NCI-H187 (cell line): ENCODE measurements around the gene MIDN.

Experiments used
- DNase-seq, 2 experiments: peaks; one replicate each; lab custom pipeline; 2025; lab: John Stamatoyannopoulos, UW

MIDN gene

DNA sequence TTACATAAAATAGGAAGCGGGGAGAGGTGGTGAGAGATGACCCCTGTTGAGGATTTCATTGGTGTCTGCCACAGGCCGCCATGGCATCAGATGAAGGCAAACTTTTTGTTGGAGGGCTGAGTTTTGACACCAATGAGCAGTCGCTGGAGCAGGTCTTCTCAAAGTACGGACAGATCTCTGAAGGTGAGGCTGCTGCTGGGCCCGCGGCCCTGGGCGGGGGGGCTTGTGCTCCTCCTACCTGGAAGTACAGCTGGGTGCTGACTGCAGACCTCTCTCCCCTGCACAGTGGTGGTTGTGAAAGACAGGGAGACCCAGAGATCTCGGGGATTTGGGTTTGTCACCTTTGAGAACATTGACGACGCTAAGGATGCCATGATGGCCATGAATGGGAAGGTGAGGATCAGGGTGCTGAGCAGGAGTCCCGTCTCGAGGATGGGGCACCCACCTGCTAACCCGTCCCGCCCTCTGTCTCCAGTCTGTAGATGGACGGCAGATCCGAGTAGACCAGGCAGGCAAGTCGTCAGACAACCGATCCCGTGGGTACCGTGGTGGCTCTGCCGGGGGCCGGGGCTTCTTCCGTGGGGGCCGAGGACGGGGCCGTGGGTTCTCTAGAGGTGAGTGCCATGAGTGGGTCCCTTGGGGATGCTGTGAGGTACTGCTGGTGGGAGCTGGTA lies 22.6 kb downstream of the MIDN start:
- no peak for DNase-seq

DNA sequence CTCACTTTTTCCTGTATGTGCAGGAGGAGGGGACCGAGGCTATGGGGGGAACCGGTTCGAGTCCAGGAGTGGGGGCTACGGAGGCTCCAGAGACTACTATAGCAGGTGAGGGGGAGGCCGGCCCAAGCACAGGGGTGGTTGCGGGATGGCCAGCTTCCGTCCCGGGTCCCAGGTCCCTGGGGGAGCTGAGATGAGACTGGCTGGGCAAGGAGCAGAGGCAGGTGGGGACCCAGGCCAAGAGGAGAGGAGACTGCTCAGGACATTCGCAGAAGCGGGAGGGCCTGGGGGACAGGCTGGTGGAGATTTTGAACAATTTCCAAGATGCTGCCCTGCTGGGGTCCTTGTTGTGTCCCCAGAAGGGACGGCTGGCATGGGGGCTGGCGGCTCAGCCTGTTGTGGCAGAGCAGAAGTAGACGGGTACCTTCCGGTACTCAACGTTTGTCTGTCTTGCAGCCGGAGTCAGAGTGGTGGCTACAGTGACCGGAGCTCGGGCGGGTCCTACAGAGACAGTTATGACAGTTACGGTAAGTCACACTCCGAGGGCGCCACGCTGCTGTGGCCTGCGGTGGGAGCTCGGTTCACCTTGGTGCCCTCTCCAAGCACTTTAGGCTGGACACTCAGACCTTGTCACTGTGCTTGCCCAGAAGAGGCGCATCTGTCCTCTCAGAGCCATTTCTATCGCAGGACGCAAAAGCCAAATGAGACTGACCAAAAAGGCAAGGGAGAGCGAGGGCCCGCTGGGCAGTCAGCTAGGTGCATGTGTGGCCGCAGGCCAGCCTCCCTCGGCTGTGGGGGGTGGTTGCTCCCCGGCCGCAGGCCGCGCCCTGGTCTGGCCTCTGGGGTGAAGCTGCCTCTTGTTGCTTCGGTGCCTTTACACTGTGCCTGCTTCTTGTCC lies 23.4 kb downstream of the MIDN start:
- no peak for DNase-seq

DNA sequence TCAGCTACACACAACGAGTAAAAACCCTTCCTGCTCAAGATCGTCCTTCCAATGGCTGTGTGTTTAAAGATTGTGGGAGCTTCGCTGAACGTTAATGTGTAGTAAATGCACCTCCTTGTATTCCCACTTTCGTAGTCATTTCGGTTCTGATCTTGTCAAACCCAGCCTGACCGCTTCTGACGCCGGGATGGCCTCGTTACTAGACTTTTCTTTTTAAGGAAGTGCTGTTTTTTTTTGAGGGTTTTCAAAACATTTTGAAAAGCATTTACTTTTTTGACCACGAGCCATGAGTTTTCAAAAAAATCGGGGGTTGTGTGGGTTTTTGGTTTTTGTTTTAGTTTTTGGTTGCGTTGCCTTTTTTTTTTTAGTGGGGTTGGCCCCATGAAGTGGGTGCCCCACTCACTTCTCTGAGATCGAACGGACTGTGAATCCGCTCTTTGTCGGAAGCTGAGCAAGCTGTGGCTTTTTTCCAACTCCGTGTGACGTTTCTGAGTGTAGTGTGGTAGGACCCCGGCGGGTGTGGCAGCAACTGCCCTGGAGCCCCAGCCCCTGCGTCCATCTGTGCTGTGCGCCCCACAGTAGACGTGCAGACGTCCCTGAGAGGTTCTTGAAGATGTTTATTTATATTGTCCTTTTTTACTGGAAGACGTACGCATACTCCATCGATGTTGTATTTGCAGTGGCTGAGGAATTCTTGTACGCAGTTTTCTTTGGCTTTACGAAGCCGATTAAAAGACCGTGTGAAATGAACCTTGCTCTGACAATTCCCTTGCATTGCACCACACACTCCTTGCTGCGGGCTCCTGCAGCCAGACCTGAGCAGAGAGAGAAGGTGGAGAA lies 24.3 kb downstream of the MIDN start:
- no peak for DNase-seq

DNA sequence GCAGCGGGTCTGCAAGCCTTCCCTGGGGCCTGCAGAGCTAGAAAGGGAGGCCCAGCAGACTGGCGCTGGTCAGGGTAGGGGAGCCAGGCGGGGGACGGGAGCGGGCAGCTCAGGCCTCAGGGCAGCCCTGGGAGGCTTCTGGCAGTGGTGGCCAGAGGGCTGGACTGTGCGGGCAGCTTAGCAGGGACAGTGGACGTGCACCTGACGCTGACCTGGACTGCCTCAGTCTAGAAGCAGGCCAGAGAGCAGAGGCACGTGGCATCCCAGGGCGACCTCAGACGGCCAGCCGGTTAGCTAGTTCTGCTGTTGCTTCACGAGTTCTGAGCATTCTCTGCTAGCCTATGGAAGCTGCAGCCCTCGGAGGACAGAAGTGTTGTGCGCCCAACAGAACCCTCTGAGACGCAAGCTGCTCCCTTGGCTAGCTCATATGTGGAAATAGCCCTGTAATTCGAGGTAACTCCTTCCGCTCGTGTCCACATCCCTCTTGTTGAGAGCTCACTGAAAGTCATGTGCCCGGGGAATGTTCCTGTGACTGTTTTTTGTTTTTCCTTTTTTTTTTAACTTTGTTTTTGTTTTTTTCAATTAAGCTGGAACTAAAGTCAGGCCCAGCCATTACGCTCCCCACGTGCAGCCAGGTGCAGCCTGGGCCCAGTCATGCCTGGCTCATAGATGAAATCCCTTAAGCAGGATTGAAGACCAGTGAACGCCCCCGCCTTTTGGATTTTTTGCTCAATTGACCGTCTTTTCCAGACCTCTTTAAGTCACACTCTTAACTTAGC lies 25.1 kb downstream of the MIDN start:
- DNase-seq: no peak

DNA sequence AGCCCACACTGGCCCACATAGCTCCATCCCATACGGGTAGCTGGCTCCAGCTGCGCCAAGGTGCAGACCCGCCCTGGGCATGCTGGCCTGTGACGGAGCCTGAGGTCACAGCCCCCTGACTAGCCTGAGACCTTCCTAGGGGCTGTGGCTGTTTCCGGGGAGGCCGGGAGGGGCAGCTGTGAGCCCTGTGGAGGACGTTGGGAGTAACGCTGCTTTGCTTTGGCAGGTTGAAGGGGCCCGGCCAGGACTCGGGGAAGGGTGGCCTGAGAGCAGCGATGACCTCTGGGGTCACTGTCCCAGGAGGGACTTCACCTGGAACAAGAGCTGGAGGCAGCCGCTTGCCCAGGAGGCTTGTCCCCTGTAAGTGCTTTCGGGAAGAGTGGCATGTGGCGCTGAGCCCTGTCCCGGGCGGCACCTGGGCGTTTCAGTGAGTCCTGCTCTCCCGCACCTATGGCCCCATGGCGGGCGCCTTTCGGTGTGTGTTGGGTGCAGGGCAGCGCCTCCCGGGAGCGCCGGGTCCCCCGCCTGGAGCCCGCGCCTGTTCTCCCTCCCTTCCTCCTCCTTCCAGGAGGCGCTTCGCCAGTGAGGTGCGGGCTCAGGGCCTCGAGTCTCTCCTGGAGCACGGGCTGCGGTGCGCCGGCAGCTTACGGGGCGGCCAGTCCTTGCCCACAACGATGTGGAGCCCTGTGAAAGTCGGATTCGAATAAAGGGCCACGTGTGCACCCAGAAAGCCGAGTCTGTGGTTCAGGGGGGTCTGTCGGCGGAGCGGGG lies 25.9 kb downstream of the MIDN start:
- no peak for DNase-seq

DNA sequence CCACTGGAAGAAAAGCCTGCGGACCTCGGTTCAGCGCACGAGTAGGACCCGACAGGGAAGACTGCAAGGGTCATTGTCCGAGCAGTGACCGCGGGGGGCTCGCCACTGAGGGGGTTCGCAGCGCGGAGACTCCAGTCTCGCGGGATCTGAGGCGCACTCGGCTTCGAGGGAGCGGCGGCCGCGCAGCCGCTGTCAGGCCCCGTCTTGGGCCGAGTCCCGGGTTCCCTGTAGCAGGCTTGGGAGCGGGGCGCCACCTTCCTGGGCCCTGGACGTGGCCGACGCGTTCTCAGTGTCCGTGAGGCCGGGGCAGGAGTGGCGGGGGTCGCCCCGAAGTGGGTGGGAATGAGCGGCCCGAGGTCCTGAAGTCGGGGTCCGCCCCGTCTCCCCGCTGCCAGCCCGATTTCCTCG lies 26.5 kb downstream of the MIDN start:
- no peak for DNase-seq

DNA sequence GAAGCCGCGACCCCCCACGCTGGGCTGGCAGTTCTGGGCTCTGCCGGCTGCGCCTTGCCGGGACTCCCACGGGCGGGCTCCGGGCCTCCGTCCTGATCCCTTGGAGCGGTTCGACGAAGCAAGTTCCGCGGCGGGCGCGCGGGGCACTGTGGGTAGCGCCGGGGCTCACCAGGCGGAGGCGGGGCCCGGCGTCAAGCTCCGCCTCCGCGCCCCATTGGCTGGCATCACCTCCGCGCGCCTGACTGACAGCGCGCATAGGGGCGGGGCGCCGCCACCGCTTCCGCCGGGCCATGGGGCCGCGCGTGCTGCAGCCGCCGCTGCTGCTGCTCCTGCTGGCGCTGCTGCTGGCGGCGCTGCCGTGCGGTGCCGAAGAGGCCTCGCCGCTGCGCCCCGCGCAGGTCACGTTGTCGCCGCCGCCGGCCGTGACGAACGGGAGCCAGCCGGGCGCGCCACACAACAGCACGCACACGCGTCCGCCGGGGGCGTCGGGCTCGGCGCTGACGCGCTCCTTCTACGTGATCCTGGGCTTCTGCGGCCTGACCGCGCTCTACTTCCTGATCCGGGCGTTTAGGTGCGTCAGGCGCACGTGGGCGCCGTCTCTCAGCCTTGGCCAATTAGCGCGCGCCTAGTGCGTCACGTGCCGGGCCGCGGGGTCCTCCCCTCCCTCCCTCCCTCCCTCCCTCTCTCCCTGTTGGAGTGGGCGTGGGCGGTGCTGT lies 27.0 kb downstream of the MIDN start, which contains the start of gene FAM174C:
Gene FAM174C, plus strand, starts transcription at position 271 of the 716 bp plus-strand sequence. Its CDS starts 20 bp downstream, at position 291.
- DNase-seq: peak; percentile 93 to 97

DNA sequence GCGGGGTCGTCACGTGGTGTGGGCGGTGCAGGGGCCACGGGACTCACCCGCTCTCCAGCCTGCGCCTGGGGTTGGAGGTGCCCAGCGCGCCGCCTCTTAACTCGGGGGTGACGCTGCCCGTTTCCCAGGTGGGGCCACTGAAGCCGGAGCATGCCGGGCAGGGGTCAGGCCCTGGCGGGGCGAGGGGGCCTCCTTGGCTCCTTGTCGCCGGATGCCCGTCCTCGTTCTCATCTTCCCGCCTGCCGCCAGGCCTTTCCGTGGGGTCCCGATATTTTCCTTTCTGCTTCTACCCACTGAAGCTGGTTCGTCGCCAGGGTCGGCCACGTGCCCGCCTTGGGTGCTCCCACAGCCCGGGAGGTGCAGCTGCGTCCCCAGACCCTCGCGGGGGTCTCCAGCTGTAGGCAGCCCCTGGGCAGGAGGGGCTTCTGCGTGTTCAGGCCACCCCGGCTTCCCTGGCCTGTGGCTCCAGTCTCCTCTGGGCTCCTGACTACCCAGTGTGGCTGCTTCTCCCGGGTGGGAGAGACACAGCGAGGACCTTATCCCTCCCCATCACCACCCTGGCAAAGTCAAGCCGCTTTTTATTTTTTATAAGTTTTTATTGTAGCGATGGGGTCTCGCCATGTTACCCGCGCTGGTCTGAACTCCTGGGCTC lies 27.7 kb downstream of the MIDN start:
- no peak for DNase-seq

DNA sequence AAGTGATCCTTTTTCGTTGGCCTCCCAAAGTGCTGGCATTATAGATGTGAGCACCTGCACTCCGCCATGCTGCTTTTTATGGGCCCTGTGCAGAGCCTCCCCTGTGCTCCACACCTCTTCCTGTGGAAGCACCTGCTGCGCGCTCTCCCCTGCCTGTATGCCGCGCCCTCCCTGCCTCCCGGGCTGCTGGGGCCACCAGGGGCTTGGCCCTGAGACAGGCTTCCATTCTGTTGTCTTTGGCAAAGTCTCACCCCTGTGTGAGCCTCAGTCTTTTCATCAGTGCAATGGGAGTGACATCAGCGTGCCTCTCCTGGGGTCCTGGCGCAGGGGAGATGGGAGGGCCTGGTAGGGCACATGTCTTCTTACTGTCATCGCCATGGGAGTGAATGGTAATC lies 28.2 kb downstream of the MIDN start:
- DNase-seq: no peak

DNA sequence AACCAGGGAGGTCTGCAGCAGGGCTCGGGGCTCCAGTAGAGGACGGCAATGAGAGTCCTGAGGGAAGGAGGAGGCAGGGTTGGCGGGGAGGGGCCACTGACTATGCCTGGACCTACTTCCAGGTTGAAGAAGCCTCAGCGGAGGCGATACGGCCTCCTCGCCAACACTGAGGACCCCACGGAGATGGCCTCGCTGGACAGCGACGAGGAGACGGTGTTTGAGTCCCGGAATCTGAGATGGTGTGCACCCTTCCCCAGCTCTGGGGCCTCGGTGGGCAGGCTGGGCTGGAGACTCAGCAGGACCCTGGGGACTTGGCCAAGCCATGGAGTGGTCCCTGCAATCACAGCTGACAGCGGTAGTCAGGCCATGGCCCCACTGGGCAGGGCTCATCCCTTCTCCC lies 28.7 kb downstream of the MIDN start:
- no peak for DNase-seq

DNA sequence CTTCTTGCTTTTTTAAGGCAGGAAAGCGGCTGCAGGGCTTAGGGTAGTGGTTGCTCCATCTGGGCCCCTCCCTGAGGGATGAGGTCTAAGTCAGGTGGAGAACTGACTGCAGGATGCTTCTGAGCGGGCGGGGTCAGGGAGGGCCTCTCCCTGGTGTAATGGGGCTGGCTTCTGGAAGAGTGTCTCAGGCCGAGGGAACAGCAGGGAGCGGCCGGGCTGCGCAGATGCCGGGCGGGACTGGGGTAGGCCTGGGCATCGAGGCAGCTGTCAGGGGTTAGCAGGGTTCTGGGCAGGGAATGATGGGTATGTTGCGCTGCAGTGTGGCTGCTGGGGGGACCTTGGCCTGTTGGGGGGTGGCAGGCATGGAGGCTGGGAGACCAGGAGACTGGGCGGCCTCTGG lies 29.7 kb downstream of the MIDN start:
- DNase-seq: no peak

DNA sequence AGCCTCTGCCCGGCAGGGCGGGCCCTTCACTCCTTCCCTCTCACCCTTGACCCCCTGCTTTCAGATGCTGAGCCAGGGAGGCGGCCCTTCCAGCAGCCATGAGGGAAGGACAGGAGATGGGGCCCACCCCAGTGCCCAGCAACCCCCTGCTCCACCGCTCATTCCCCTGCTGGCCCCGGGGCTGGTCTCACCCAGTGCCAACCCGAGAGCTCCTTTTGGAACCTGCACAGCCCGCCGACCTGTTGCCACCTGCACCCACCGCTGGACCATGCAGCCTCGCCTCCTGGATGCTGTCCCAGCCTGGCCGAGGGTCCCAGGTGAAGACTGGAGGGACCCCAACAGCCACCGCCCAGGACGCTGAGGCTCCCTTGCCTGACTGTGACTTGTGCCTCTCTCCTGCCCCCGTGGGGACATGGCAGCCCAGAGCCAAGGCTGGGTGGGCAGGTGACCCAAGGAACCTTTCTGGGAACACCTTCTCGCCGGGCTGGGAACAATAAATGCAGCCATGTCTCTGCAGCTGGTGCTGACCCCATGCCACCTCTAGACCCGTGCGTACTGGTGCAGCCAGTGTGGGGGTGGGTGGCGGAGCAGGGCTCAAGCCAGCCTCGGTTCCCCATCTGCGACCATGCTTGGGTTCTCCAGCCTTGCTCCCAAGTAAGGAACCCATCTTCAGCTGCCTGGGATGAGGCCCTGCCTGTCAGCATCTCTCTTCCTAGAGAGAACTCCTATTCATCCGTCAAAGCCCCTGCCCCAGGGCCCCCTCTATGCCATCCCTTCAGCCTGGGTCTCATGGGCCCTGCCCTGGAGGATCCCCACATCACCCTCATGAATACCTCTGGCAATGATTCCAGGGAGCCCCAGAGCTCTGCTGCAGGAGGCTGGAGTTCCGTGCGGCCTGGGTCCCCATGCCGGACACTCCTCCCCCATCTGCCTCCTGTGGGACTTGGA lies 30.6 kb downstream of the MIDN start:
- DNase-seq: no peak

DNA sequence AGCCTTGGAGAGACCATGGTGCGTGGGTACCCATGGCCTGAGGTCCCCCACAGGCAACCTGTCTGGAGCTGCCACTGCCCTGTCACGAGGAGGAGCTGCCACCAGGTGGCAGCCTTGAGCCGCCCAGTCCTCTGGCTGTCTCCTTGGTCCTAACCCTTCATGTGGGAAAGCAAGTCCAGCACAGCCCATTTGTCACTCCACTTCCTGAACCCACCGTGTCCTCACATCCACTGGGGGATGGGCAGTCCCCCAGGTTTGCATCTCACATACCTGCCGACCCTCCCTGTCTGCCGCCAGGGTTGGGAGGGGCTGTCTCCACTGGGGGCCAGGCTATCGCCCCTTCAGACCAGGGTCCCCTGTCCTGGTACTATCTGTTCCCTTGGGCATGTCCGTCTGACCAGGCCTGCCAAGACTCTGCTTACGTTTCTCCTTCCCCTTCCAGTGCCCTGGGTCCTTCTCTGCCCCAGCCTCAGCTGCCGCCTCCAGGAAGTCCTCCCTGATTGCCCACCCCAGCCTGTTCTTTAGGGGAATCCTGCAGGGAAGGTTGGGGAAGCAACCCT lies 31.5 kb downstream of the MIDN start:
- peak; percentile 56 to 84 for DNase-seq

DNA sequence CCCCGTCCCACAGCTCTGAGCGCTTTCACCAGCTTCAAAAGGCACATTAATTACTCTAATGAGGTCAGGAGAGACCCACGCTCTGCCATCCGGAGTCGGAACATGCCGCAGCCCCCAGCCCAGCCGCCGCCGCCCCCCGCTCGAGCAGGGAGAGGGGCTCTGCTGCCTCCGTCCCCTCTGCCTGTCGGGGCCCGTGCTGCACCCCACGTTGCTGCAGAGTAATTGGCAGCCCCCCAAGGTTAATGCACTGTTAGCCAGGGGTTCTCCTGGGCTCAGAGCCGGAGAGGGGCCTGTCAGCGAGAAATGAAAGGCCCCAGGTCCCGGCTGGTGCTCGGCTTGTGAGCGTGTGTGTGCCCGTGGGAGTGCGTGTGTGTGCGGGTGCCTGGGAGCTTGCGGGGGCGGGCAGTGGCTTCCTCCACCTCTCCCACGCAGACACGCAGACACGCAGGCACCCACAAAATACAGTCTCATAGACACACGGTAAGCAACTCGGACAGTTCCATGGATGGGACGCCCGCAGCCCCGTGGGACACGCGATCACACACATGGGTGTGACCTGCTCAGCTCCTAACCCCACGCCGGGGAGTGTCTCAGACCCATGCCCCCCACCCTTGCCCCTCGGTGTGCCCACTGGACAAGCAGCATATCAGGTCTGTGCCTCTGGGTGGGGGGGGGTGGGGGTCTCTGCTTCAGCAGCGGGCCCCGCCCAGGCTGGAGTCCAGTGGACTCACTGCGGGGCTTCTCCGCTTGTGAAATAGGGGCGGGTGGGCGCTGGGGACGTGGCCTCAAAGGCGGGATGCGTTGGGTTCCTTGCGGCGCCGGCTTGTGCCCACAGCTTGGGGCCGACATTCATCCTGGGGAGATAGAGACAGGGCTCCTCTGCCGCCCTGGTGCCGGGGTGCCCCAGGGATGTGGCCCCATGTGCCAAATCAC lies 32.5 kb downstream of the MIDN start:
- DNase-seq: no peak

DNA sequence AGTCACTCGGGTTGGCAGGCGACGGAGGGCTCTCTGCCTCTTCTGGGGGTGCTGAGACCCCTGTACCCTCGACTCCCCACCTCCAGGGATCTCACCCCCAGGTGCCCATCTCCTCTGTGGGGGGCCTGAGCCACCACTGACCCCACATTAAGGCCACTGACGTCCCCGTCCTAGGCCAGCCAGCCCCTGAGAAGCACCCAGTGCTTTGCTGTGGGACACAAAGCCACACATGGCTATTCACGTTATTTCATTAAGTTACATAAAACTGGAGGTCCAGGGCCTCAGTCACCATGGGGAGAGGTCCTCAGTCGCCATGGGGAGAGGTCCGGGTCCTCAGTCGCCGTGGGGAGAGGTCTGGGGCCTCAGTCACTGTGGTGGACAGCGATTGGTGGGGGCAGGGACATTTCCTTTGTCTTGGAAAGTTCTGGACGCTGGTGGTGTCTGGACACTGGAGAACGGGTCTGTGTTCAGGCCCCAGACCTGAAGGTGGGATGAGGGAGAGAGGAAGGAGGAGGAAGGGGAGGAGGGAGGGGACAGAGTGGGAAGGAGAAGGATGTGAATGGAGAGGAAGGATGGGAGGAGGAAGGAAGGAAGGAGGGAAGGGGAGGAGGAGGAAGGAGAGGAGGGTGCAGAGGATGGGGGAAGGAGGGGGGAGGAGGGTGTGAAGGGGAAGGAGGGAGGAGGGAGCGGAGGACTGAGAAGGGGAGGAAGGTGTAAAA lies 33.3 kb downstream of the MIDN start:
- no peak for DNase-seq

DNA sequence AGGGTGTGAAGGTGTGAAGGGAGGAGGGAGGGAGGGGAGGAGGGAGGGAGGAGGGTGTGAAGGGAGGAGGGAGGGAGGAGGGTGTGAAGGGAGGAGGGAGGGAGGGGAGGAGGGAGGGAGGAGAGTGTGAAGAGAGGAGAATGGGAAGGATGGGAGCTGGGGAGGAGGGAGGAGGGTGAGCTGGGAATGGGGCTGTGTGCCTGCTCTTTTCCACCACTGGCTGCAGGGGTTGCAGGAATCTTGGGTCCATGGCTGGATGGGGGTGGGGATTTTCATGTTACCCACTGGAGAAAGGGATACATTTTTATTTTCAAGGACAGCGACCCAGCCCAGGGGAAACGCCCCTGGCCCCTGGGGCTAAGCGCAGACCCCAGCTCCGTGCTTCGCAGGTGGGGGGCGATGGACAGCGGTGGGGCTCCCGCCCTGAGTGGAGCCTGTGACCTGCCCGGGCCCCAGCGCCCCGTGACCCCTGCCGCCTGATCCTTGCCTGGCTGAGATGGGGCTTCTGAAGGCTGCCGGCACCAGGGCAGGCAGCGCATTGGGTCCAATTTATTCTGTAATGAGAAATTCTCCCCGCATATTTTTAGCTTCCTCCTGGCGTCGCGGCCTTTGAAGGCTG lies 34.3 kb downstream of the MIDN start:
- DNase-seq: no peak
